Esophagus muscularis mucosa (tissue), 3 donors: Measurements from ENCODE around the gene METTL26.

Source experiments
- CTCF ChIP-seq, 3 experiments: fragments of 200-600 bp in 2 of 3; fragments of 450-650 bp in 1 of 3; sonication (generic) in 2 of 3; IDR thresholded peaks; one replicate each; pipeline ENCODE4 v1.5.1; 2017 to 2019; ENCODE audit warnings: antibody characterized with exemption in 3 of 3, mild to moderate bottlenecking in 2 of 3, moderate library complexity in 1 of 3
- POLR2A ChIP-seq: fragments of 450-650 bp; IDR thresholded peaks from one replicate; pipeline ENCODE4 v1.6.1; 2017; ENCODE audit warnings: antibody characterized with exemption, moderate library complexity, mild to moderate bottlenecking, low read depth
- POLR2AphosphoS5 ChIP-seq, 2 donors: sonication (generic); formaldehyde crosslinking; IDR thresholded peaks; one replicate each; pipeline ENCODE4 v1.6.1; 2017; ENCODE audit warnings: antibody characterized with exemption in 2 of 2

- TF ChIP-seq CTCF (IDR thresholded peaks at IDR 0.05), result no peak
- no peak for TF ChIP-seq POLR2A
- TF ChIP-seq POLR2AphosphoS5 (IDR thresholded peaks at IDR 0.05), result no peak
Measured at GRCh38 chr16:662597-662996, 26.5 kb upstream of the METTL26 start.
